GM18870 (cell line): Measurements from ENCODE around the gene SLF2.
A peak's percentile ranks its signal among the peaks of the same experiment; 100 is the strongest.

Source experiments
- ATAC-seq: cut with Tn5 transposase; IDR thresholded peaks from one replicate; pipeline ENCODE4 v1.9.1; 2021; ENCODE audit warnings: moderate library complexity; ENCODE audit not compliant: unreplicated experiment

The SLF2 gene

GRCh38 chr10:100979791-100980272 lies 67.1 kb downstream of the SLF2 start:
- ATAC-seq: no peak

- no peak for ATAC-seq
Measured at GRCh38 chr10:100980311-100980710, 67.5 kb downstream of the SLF2 start.

- no peak for ATAC-seq
Measured at GRCh38 chr10:100980711-100981110, 67.9 kb downstream of the SLF2 start.

- no peak for ATAC-seq
Measured at GRCh38 chr10:100981178-100981772, 68.5 kb downstream of the SLF2 start.

- ATAC-seq: no peak
Measured at GRCh38 chr10:100982916-100983830, 70.4 kb downstream of the SLF2 start.

GRCh38 chr10:100983868-100984671 lies 71.3 kb downstream of the SLF2 start:
- no peak for ATAC-seq

GRCh38 chr10:100984672-100985177 lies 72.0 kb downstream of the SLF2 start:
- no peak for ATAC-seq

- no peak for ATAC-seq
Measured at GRCh38 chr10:100985336-100985735, 72.6 kb downstream of the SLF2 start.

GRCh38 chr10:100986623-100986951 lies 73.8 kb downstream of the SLF2 start:
- ATAC-seq: no peak

- peak; percentile 60 for ATAC-seq
Measured at GRCh38 chr10:100986952-100987684, 74.4 kb downstream of the SLF2 start, which contains the start of the genes MRPL43 and TWNK. Gene MRPL43 (minus strand): TSS chr10:100987497. CDS start chr10:100987443, 54 bp downstream. Gene TWNK (plus strand): TSS chr10:100987543. CDS start chr10:100988211, 668 bp downstream.

GRCh38 chr10:100987685-100988049 lies 74.9 kb downstream of the SLF2 start:
- ATAC-seq: no peak

- ATAC-seq: no peak
Measured at GRCh38 chr10:100988166-100988565, 75.4 kb downstream of the SLF2 start.

- no peak for ATAC-seq
Measured at GRCh38 chr10:100989088-100989487, 76.3 kb downstream of the SLF2 start.

- ATAC-seq: no peak
Measured at GRCh38 chr10:100993986-100994708, 81.4 kb downstream of the SLF2 start.

GRCh38 chr10:100995181-100995580 lies 82.4 kb downstream of the SLF2 start:
- ATAC-seq: no peak

- ATAC-seq: no peak
Measured at GRCh38 chr10:100996678-100997359, 84.1 kb downstream of the SLF2 start.

GRCh38 chr10:100997360-100998182 lies 84.8 kb downstream of the SLF2 start:
- no peak for ATAC-seq
